H4 (cell line): ENCODE data around the gene NPDC1. TPM values are rescaled to one million over a fixed set of nuclear protein-coding genes. Genes with fewer than 3 reads are reported as not detected.
"Not testable (repeated sequence)": the region's sequence is repeated elsewhere in the genome, so short reads cannot be mapped to it uniquely, and the experiment has no call there.

Experiments used
- DNase-seq: peaks from one replicate; pipeline ENCODE4 v3.0.0-alpha.2; 2015; ENCODE audit warnings: low spot score
- total RNA-seq: library from RNA; depleted of rRNA; stranded (reverse); fragments of >200 nt; shearing (Covaris generic); gene quantifications from 2 replicates; pipeline ENCODE4 v1.2.3, GENCODE V29; 2014

The NPDC1 gene
- total RNA-seq, 1 experiment from 2014 or later, result 4.1 TPM

- no peak for DNase-seq
Observed at GRCh38 chr9:137039611-137040366, 6.2 kb downstream of the NPDC1 start.

GRCh38 chr9:137038916-137039315 is 7.1 kb downstream of the NPDC1 start:
- no peak for DNase-seq

GRCh38 chr9:137037483-137037882 is 8.5 kb downstream of the NPDC1 start:
- no peak for DNase-seq

GRCh38 chr9:137037035-137037434 is 8.9 kb downstream of the NPDC1 start:
- no peak for DNase-seq

GRCh38 chr9:137035937-137036336 is 10.0 kb downstream of the NPDC1 start:
- no peak for DNase-seq

GRCh38 chr9:137035507-137035834 is 10.5 kb downstream of the NPDC1 start:
- DNase-seq, result no peak

- peak; percentile 81 for DNase-seq
Observed at GRCh38 chr9:137034709-137035506, 11.1 kb downstream of the NPDC1 start.

GRCh38 chr9:137034039-137034708 is 11.8 kb downstream of the NPDC1 start:
- DNase-seq, result no peak

- not testable (repeated sequence) for DNase-seq
Observed at GRCh38 chr9:137033481-137033880, 12.5 kb downstream of the NPDC1 start.

GRCh38 chr9:137032858-137033257 is 13.1 kb downstream of the NPDC1 start:
- no peak for DNase-seq

- no peak for DNase-seq
Observed at GRCh38 chr9:137031904-137032640, 13.9 kb downstream of the NPDC1 start, which contains the start of gene FUT7. Gene FUT7 (minus strand): TSS chr9:137032088. CDS start chr9:137031991, 97 bp downstream.

GRCh38 chr9:137030538-137031527 is 15.1 kb downstream of the NPDC1 start:
- DNase-seq, result no peak

- DNase-seq, result no peak
Observed at GRCh38 chr9:137030006-137030405, 16.0 kb downstream of the NPDC1 start.

- peak; percentile 43 for DNase-seq
Observed at GRCh38 chr9:137029058-137029936, 16.7 kb downstream of the NPDC1 start.

- peak; percentile 36 for DNase-seq
Observed at GRCh38 chr9:137028263-137029057, 17.5 kb downstream of the NPDC1 start.

- no peak for DNase-seq
Observed at GRCh38 chr9:137027369-137028262, 18.4 kb downstream of the NPDC1 start, which contains the start of gene ABCA2. Gene ABCA2 (minus strand): TSS chr9:137028237. CDS start chr9:137028140, 97 bp downstream.

- no peak for DNase-seq
Observed at GRCh38 chr9:137026828-137027227, 19.1 kb downstream of the NPDC1 start.
